ENCODE results near the gene LRRC36.
"Not testable (repeated sequence)": the region's sequence is repeated elsewhere in the genome, so short reads cannot be mapped to it uniquely, and the experiment has no call there.

DNA sequence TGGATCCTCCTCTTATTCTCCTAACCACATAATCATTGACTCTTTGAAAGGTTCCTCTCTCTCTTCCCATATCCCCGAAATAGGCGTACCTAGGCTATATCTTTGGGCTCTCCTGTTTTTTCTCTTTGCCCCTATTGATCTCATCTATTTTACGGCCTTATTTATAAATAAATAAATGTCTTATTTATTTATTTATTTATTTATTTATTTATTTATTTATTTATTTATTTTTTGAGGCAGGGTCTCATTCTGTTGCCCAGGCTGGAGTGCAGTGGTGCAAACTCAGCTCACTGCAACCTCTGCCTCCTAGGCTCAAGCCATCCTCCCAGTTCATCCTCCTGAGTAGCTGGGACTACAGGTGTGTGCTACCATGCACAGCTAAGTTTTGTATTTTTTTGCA, 25.8 kb downstream of the LRRC36 start:
- not testable (repeated sequence) for TF ChIP-seq BMI1 (IDR thresholded peaks at IDR 0.05; ENCODE audit: borderline replicate concordance)
- TF ChIP-seq, protein P1, sequence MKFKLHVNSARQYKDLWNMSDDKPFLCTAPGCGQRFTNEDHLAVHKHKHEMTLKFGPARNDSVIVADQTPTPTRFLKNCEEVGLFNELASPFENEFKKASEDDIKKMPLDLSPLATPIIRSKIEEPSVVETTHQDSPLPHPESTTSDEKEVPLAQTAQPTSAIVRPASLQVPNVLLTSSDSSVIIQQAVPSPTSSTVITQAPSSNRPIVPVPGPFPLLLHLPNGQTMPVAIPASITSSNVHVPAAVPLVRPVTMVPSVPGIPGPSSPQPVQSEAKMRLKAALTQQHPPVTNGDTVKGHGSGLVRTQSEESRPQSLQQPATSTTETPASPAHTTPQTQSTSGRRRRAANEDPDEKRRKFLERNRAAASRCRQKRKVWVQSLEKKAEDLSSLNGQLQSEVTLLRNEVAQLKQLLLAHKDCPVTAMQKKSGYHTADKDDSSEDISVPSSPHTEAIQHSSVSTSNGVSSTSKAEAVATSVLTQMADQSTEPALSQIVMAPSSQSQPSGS (IDR thresholded peaks at IDR 0.05; ENCODE audit: low read length), result not testable (repeated sequence)
